CD14-positive monocyte (primary cell): ENCODE data around the gene RPS23. TPM values are rescaled to one million over a fixed set of nuclear protein-coding genes. Genes with fewer than 3 reads are reported as not detected.

Source experiments
- DNase-seq, 3 donors: peaks; one replicate each; pipeline ENCODE4 v3.0.0-alpha.2; 2011 to 2022
- H2AFZ ChIP-seq: 2 replicates; pipeline ENCODE4 v1.6.0; 2012; ENCODE audit warnings: mild to moderate bottlenecking, low read depth, low read length, inconsistent platforms; ENCODE audit not compliant: insufficient read depth, poor library complexity, severe bottlenecking
- H3K27ac ChIP-seq, 2 donors: 1 replicate in 1 of 2; 2 replicates in 1 of 2; pipeline ENCODE4 v1.5.1; 2012 to 2013; ENCODE audit warnings: low read length in 2 of 2, control low read depth in 1 of 2, inconsistent platforms in 1 of 2, low read depth in 1 of 2, mild to moderate bottlenecking in 1 of 2
- H3K27me3 ChIP-seq, 2 donors: one replicate each; pipeline versions ENCODE4 v1.6.0 to v1.6.1; 2011 to 2013; ENCODE audit warnings: low read length in 2 of 2; ENCODE audit not compliant: control insufficient read depth in 2 of 2, insufficient read depth in 2 of 2
- H3K36me3 ChIP-seq, 2 donors: replicated peaks in 1 of 2; 1 replicate in 1 of 2; 2 replicates in 1 of 2; pipeline versions ENCODE4 v1.5.1 to v1.6.1; 2012 to 2013; ENCODE audit warnings: low read length in 2 of 2, control low read depth in 1 of 2, inconsistent platforms in 1 of 2, mild to moderate bottlenecking in 1 of 2; ENCODE audit not compliant: insufficient read depth in 2 of 2, control insufficient read depth in 1 of 2
- H3K4me1 ChIP-seq, 2 donors: 1 replicate in 1 of 2; 2 replicates in 1 of 2; pipeline versions ENCODE4 v1.5.1 to v1.6.1; 2012 to 2013; ENCODE audit warnings: low read length in 2 of 2, control low read depth in 1 of 2, inconsistent platforms in 1 of 2, mild to moderate bottlenecking in 1 of 2, moderate library complexity in 1 of 2; ENCODE audit not compliant: insufficient read depth in 2 of 2, control insufficient read depth in 1 of 2
- H3K4me2 ChIP-seq: replicated peaks from 2 replicates; pipeline ENCODE3; 2012; ENCODE audit warnings: low read length, moderate library complexity, mild to moderate bottlenecking; ENCODE audit not compliant: poor library complexity, severe bottlenecking; ENCODE audit errors: extremely low read depth
- H3K4me3 ChIP-seq, 3 experiments: fragments of 200-600 bp in 1 of 3; sonication (generic) in 1 of 3; replicated peaks in 1 of 3; 1 replicate in 2 of 3; 2 replicates in 1 of 3; pipeline ENCODE4 v1.5.1; 2011 to 2013; ENCODE audit warnings: low read length in 3 of 3, mild to moderate bottlenecking in 3 of 3, control low read depth in 2 of 3, low read depth in 2 of 3, inconsistent platforms in 1 of 3, moderate library complexity in 1 of 3
- H3K79me2 ChIP-seq: 2 replicates; pipeline ENCODE4 v1.6.0; 2012; ENCODE audit warnings: mild to moderate bottlenecking, control low read depth, inconsistent platforms, low read length, moderate library complexity; ENCODE audit not compliant: insufficient read depth
- H3K9ac ChIP-seq: 2 replicates; pipeline ENCODE4 v1.6.0; 2017; ENCODE audit warnings: low read length, mild to moderate bottlenecking; ENCODE audit not compliant: insufficient read depth, poor library complexity, severe bottlenecking
- H3K9me3 ChIP-seq, 2 donors: replicated peaks in 1 of 2; 1 replicate in 1 of 2; 2 replicates in 1 of 2; pipeline versions ENCODE4 v1.5.1 to v1.6.1; 2012 to 2013; ENCODE audit warnings: low read length in 2 of 2, control low read depth in 1 of 2; ENCODE audit not compliant: control insufficient read depth in 1 of 2, insufficient read depth in 1 of 2
- H4K20me1 ChIP-seq: 2 replicates; pipeline ENCODE4 v1.6.0; 2012; ENCODE audit warnings: mild to moderate bottlenecking, low read length, control low read depth, moderate library complexity; ENCODE audit not compliant: insufficient read depth
- H3K27ac Mint-ChIP-seq, 7 donors: one replicate each; pipeline ENCODE4 v1.8.0; 2020; ENCODE audit warnings: mild to moderate bottlenecking in 7 of 7, mixed read lengths in 7 of 7, moderate library complexity in 6 of 7, inconsistent platforms in 2 of 7
- H3K27me3 Mint-ChIP-seq, 3 donors: one replicate each; pipeline ENCODE4 v1.8.0; 2021 to 2022; ENCODE audit warnings: low read depth in 3 of 3, mild to moderate bottlenecking in 3 of 3, mixed read lengths in 3 of 3, moderate library complexity in 3 of 3, inconsistent platforms in 1 of 3
- H3K36me3 Mint-ChIP-seq, 2 donors: one replicate each; pipeline ENCODE4 v1.8.0; 2020; ENCODE audit warnings: mixed read lengths in 2 of 2, inconsistent platforms in 1 of 2, mild to moderate bottlenecking in 1 of 2
- H3K4me1 Mint-ChIP-seq: one replicate; pipeline ENCODE4 v1.8.0; 2020; ENCODE audit warnings: mild to moderate bottlenecking, mixed read lengths
- H3K4me3 Mint-ChIP-seq, 2 donors: one replicate each; pipeline ENCODE4 v1.8.0; 2020; ENCODE audit warnings: mild to moderate bottlenecking in 2 of 2, mixed read lengths in 2 of 2, moderate library complexity in 1 of 2
- H3K9me3 Mint-ChIP-seq, 7 donors: one replicate each; pipeline ENCODE4 v1.8.0; 2020 to 2022; ENCODE audit warnings: mixed read lengths in 7 of 7, mild to moderate bottlenecking in 6 of 7, moderate library complexity in 6 of 7, inconsistent platforms in 2 of 7
- WGBS: methylation state at CpG from one replicate; pipeline ENCODE4 v1.1.5; 2013; ENCODE audit warnings: missing lambda C conversion rate; ENCODE audit not compliant: insufficient coverage; 5-methylcytosine and 5-hydroxymethylcytosine counted together
- intact Hi-C, 2 donors: fragments of 100-400 bp; cut with micrococcal nuclease; formaldehyde crosslinking; loops; one replicate each; pipeline versions ENCODE4 v1.15.0 to v1.15.1; 2023
- polyA plus RNA-seq, 3 donors: library from polyadenylated mRNA; depleted of rRNA in 1 of 3; unstranded in 2 of 3; stranded (reverse) in 1 of 3; fragments of 300-500 nt in 2 of 3; fragments of >200 nt in 1 of 3; fragmentation: Illumina TruSeq in 2 of 3; gene quantifications; 1 replicate in 2 of 3; 2 replicates in 1 of 3; pipeline ENCODE4 v1.2.3, GENCODE V29; 2012 to 2021
- TF ChIP-seq, protein P1 (sequence below): fragments of 200-600 bp; IDR thresholded peaks from one replicate; pipeline ENCODE4 v1.8.0; 2022; ENCODE audit warnings: antibody characterized with exemption, mild to moderate bottlenecking

RPS23 gene
- polyA plus RNA-seq, 3 donors, result 1,200 to 3,765 (median 1,267) TPM

DNA sequence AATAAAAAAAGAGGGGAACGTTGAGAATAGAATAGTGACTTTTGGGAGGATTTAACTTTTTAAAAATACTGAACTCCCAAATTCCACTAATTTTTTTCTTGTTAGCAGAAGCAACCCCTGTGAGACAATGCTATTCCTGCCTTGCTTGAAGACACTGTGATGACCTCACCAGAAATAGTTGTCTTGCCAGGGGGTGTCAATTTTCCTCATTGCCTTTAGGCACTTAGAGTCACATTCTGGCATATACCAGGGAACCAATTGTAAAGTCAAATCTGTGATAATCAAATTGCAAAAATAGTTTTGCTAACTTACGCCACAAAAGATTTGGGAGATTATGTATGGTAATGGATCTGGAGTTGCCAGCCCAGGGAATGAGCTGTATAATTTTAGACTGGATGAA is 42.8 kb upstream of the RPS23 start:
- WGBS, result 100% methylated on average over 1 of the region's 2 CpGs
- Mint-ChIP-seq H3K4me1 (no peaks in the 10 kb centered on the region), H3K27me3 (peaks cover 0 to 3% (median 3%) of the 10 kb centered on the region in 3 donors), H3K27ac (no peak overlapping the region), H3K9me3 (peaks cover 0 to 5% (median 0%) of the 10 kb centered on the region in 7 donors), H3K36me3 (no peaks in the 10 kb centered on the region), H3K4me3 (no peak overlapping the region)
- Histone ChIP-seq H3K4me1 (no peaks in the 10 kb centered on the region), H3K27ac (no peak overlapping the region), H2AFZ (no peak overlapping the region), H3K4me2 (no peak overlapping the region), H3K79me2 (no peaks in the 10 kb centered on the region), H4K20me1 (no peaks in the 10 kb centered on the region), H3K9me3 (no peaks in the 10 kb centered on the region), H3K36me3 (no peaks in the 10 kb centered on the region), H3K4me3 (no peak overlapping the region), H3K9ac (no peak overlapping the region), H3K27me3 (no peaks in the 10 kb centered on the region)
- no peak for DNase-seq
- intact Hi-C loops, result no loop called here
- TF ChIP-seq, protein P1, sequence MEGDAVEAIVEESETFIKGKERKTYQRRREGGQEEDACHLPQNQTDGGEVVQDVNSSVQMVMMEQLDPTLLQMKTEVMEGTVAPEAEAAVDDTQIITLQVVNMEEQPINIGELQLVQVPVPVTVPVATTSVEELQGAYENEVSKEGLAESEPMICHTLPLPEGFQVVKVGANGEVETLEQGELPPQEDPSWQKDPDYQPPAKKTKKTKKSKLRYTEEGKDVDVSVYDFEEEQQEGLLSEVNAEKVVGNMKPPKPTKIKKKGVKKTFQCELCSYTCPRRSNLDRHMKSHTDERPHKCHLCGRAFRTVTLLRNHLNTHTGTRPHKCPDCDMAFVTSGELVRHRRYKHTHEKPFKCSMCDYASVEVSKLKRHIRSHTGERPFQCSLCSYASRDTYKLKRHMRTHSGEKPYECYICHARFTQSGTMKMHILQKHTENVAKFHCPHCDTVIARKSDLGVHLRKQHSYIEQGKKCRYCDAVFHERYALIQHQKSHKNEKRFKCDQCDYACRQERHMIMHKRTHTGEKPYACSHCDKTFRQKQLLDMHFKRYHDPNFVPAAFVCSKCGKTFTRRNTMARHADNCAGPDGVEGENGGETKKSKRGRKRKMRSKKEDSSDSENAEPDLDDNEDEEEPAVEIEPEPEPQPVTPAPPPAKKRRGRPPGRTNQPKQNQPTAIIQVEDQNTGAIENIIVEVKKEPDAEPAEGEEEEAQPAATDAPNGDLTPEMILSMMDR, result no peak

DNA sequence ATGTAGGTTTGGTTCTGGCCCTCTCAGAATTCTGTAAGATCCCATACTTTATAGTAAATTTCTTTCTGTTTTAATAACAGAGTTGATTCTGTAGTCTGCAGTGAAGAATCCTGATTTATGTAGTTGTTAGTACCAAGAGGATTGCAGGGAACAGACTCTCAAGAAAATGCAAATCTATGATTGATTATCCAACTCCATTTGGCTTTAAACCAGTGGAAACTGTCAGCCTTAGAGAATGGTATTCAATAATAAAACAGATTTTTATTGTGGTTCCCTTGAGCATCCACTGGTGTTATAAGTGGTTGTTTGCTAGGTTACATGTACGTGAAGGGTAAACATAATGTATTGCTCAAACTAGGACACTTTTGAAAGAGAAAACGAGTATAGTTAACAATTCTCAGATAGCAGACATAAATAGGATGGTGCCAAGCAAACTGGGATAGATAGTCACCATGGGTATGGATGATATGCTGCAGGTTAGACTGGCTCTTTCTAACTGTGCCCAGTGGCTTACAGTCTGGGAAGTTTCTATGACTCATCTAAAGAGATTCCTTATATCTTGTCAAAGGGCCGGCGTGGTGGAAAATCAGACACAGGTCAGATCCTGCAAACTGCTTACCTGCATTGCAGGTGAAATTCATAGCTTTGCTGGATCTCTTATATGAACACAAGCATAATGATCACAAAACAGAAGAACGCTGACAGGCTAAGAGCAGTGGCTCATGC is 41.7 kb upstream of the RPS23 start:
- Mint-ChIP-seq H3K9me3 (peaks cover 0 to 5% (median 0%) of the 10 kb centered on the region in 7 donors), H3K4me3 (no peak overlapping the region), H3K4me1 (peaks cover 3% of the 10 kb centered on the region), H3K36me3 (no peaks in the 10 kb centered on the region), H3K27me3 (peaks cover 0 to 3% (median 3%) of the 10 kb centered on the region in 3 donors), H3K27ac (no peak overlapping the region)
- no peak overlapping the region for H3K4me3 ChIP-seq
- H3K9me3 ChIP-seq, result no peaks in the 10 kb centered on the region
- H3K27ac ChIP-seq, result no peak overlapping the region
- H3K4me1 ChIP-seq, result no peaks in the 10 kb centered on the region
- DNase-seq, result no peak
- H3K9ac ChIP-seq, result no peak overlapping the region
- H2AFZ ChIP-seq, result no peak overlapping the region
- intact Hi-C loops, result no loop called here
- no peaks in the 10 kb centered on the region for H3K36me3 ChIP-seq
- H3K4me2 ChIP-seq, result no peak overlapping the region
- TF ChIP-seq, protein P1, result no peak
- H4K20me1 ChIP-seq, result no peaks in the 10 kb centered on the region
- H3K27me3 ChIP-seq, result no peaks in the 10 kb centered on the region
- WGBS, result 94% methylated on average over 5 of the region's 5 CpGs
- H3K79me2 ChIP-seq, result no peaks in the 10 kb centered on the region
